Activated T-helper 2 cell treated with anti-CD3 and anti-CD28 coated beads, Interferon-gamma antibody, Interleukin-2, Interleukin-4, amounts not matched to agents 10 μg/mL and 5 μg/mL and 100 μg/mL, durations not matched to agents 14 hours and 24 hours and 36 hours (primary cell): ENCODE measurements around the gene DIO3. TPM values are rescaled to one million over a fixed set of nuclear protein-coding genes. Genes with fewer than 3 reads are reported as not detected.

Experiments used
- DNase-seq: peaks from one replicate; pipeline ENCODE4 v3.0.0; 2021; ENCODE audit warnings: low spot score
- H3K27ac Mint-ChIP-seq: one replicate; pipeline ENCODE4 v1.8.0; 2021; ENCODE audit warnings: mixed read lengths
- H3K27me3 Mint-ChIP-seq: one replicate; pipeline ENCODE4 v1.8.0; 2021; ENCODE audit warnings: low read depth, mixed read lengths
- H3K36me3 Mint-ChIP-seq: one replicate; pipeline ENCODE4 v1.8.0; 2021; ENCODE audit warnings: low read depth, mixed read lengths
- H3K4me1 Mint-ChIP-seq: one replicate; pipeline ENCODE4 v1.8.0; 2021; ENCODE audit warnings: low read depth, mixed read lengths
- H3K4me3 Mint-ChIP-seq: one replicate; pipeline ENCODE4 v1.8.0; 2021; ENCODE audit warnings: low read depth, mild to moderate bottlenecking, moderate library complexity, mixed read lengths
- H3K9me3 Mint-ChIP-seq: one replicate; pipeline ENCODE4 v1.8.0; 2021; ENCODE audit warnings: mixed read lengths
- intact Hi-C: fragments of 100-400 bp; cut with micrococcal nuclease; formaldehyde crosslinking; loops from one replicate; pipeline ENCODE4 v1.15.1; 2023
- total RNA-seq: library from RNA; stranded (reverse); gene quantifications from 2 replicates; pipeline ENCODE4 v1.2.3, GENCODE V29; 2022

The DIO3 gene
- total RNA-seq: not detected in 2 replicates

DNA sequence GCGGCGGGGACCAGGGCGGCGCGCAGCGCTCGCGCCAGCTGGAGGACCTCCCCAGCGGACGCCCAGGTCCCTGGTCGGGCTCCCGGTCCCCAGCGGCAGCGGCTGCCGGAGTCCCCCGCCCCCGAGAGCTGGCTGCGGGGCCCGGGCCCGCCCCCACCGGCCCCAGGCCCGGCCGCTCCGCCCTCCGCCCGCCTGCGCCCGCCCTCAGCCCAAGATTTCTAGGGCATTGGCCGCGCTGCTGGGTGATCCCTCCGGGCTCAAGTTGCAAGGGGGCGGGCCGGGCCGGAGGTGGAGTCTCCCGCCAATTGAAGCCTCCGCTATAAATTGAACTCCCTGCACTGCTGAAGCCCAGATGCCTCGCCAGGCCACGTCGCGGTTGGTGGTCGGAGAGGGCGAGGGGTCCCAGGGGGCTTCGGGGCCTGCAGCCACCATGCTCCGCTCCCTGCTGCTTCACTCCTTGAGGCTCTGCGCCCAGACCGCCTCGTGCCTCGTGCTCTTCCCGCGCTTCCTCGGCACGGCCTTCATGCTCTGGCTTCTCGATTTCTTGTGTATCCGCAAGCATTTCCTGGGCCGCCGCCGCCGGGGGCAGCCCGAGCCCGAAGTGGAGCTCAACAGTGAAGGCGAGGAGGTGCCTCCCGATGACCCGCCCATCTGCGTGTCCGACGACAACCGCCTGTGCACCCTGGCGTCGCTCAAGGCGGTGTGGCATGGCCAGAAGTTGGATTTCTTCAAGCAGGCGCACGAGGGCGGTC is at the start of gene DIO3:
DIO3 (plus strand) TSS at position 351 of the 752 bp plus-strand sequence.
- H3K36me3 Mint-ChIP-seq: peaks cover 9% of the 10 kb centered on the region
- H3K27me3 Mint-ChIP-seq: peaks cover 56% of the 10 kb centered on the region
- intact Hi-C loops: no loop called here
- H3K4me1 Mint-ChIP-seq: no peaks in the 10 kb centered on the region
- peaks cover 14% of the 10 kb centered on the region for H3K9me3 Mint-ChIP-seq
- H3K27ac Mint-ChIP-seq: no peak within 1 kb of the TSS
- no peak for DNase-seq
- no peak within 1 kb of the TSS for H3K4me3 Mint-ChIP-seq

- Mint-ChIP-seq H3K4me3 (no peak overlapping the region), H3K4me1 (no peaks in the 10 kb centered on the region), H3K36me3 (no peaks in the 10 kb centered on the region), H3K27me3 (no peaks in the 10 kb centered on the region), H3K27ac (no peak overlapping the region), H3K9me3 (no peaks in the 10 kb centered on the region)
- intact Hi-C loops: no loop called here
- no peak for DNase-seq
These were observed 49.5 kb upstream of the DIO3 start for GRCh38 chr14:101511620-101512375.

DNA sequence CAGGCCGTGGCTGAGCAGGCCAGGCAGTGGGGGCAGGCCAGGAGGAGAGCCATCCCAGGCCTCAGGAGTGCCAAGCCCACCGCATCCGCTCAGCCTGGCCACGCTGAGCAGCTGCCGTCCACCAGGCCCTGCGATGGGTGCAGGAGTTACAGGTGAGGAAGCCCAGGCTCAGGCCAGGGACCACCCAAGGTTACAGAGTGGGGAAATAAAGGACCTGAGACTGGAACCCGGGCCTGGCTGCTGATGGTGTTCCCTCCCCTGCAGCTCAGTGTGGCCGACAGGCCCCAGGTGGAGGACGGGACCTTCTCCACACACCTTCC is 49.0 kb upstream of the DIO3 start:
- H3K27me3 Mint-ChIP-seq: no peaks in the 10 kb centered on the region
- H3K4me1 Mint-ChIP-seq: no peaks in the 10 kb centered on the region

DNA sequence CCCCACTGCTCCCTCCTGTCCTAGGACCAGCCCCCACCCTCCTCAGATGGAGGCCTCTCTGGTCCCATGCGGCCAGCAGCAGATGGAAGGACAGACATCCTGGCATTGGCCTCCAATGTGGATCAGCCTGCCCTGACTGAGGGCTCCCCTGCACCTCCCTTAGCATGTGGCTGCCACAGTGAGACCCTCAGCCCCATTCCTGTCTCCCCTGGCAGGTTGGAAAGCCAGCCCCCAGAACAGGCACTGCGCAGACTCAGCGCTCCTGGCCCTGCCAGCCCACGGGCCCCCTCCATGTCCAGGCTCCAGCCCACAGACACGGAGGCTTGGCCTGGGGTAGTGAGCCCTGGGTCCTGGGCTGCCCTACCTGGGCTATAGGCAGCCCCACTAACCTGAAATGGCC is 47.2 kb upstream of the DIO3 start:
- no peak overlapping the region for H3K4me3 Mint-ChIP-seq
- no peaks in the 10 kb centered on the region for H3K36me3 Mint-ChIP-seq
- intact Hi-C loops: no loop called here
- no peak overlapping the region for H3K27ac Mint-ChIP-seq
- H3K27me3 Mint-ChIP-seq: no peaks in the 10 kb centered on the region
- no peak for DNase-seq
- no peaks in the 10 kb centered on the region for H3K4me1 Mint-ChIP-seq
- H3K9me3 Mint-ChIP-seq: no peaks in the 10 kb centered on the region

More for the DNA sequence above, 49.0 kb upstream of the DIO3 start:
- Mint-ChIP-seq H3K27ac (no peak overlapping the region), H3K4me3 (no peak overlapping the region), H3K36me3 (no peaks in the 10 kb centered on the region), H3K9me3 (no peaks in the 10 kb centered on the region)
- no peak for DNase-seq
- intact Hi-C loops: no loop called here

DNA sequence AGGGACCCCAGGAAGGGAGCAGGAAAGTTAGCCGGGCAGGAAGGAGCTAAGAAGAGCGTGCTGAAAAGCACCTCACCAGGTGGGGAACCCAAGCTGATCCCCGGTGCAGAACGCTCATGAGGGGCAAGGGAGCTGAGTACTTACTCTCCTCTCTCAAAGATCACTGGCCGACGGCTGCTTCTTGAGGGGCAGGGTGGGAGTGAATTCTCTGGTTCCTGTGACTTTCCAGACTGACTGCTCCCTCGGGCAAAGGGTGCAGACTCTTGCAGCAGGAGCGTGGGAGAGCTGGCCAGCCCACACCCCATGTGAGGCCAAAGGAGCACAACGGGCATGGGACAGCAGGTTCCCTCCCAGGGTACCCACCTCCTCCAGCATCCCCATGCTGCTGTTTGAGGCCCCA is 44.9 kb upstream of the DIO3 start:
- DNase-seq: no peak
- intact Hi-C loops: no loop called here
- Mint-ChIP-seq H3K4me3 (no peak overlapping the region), H3K4me1 (no peaks in the 10 kb centered on the region), H3K27ac (no peak overlapping the region), H3K36me3 (no peaks in the 10 kb centered on the region), H3K9me3 (no peaks in the 10 kb centered on the region), H3K27me3 (no peaks in the 10 kb centered on the region)

DNA sequence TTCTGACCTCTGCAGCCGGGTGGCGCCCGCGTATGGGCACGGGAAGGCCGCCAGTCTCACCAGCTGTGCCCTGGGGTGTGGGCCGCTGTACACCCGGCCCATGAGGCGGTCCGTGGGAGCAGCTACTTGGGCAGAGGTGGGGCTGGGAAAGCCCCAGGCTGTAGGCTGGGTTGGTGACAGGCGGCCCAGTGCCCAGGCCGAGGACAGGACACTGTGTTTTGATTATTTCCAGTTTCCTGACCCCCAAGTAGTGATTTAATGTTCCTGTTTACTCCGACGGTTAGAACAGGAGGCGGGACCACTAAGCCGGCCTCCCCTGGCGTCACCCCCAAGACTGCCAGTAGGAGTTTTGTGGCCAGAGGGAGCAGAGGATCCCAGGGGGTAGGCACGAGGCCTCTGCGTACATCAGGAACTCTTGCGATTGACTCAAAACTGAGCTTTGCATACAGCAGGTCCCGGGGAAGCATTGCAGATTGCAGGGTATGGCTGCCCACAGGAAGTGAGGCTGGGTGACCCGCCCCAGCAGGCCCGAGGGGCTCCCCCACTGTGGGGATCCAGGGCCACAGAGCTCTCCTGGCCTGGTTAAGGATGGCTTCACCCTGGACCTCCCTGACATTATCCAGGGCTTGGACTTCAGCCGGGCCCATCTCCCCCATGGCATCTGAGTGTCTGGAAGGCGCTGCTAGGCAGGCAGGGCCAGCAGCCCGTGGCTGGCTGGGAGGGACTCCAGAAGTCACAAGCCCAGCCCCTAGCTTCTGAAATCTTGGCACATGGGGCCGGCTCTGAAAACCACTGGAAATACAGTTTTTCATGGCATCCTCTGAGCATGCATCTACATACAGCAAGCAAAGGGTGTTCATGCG is 42.5 kb upstream of the DIO3 start:
- DNase-seq: no peak
- intact Hi-C loops: no loop called here
- Mint-ChIP-seq H3K27ac (no peak overlapping the region), H3K36me3 (no peaks in the 10 kb centered on the region), H3K4me3 (no peak overlapping the region), H3K27me3 (no peaks in the 10 kb centered on the region), H3K9me3 (no peaks in the 10 kb centered on the region), H3K4me1 (no peaks in the 10 kb centered on the region)

- H3K27me3 Mint-ChIP-seq: no peaks in the 10 kb centered on the region
- H3K36me3 Mint-ChIP-seq: no peaks in the 10 kb centered on the region
- no peaks in the 10 kb centered on the region for H3K9me3 Mint-ChIP-seq
- no peak for DNase-seq
- no peak overlapping the region for H3K27ac Mint-ChIP-seq
- H3K4me1 Mint-ChIP-seq: no peaks in the 10 kb centered on the region
- H3K4me3 Mint-ChIP-seq: no peak overlapping the region
- intact Hi-C loops: no loop called here
These were observed 40.4 kb upstream of the DIO3 start for GRCh38 chr14:101520621-101521472.

DNA sequence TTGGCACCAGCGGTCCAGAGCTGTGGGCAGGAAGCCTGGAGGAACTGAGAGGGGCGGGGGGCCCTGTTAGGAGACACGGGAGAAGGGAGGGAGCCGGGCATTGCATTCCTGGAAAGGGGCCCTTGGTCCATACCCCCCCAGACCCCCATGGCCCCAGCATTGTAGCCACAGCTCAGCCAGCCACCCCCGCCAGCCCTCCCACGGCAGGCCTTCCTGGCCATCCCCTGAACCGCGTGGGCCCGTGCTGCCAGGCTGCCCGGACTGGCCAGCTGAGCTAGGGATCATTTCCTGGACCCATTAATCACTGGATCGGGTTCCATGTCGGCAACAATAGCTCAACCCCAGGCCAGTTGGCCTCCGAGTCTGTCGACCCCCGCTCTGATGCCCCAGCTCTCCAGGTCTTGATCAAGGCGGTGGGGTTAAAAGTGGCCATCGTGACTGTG is 39.8 kb upstream of the DIO3 start:
- Mint-ChIP-seq H3K4me1 (no peaks in the 10 kb centered on the region), H3K27me3 (no peaks in the 10 kb centered on the region), H3K27ac (no peak overlapping the region), H3K9me3 (no peaks in the 10 kb centered on the region), H3K36me3 (no peaks in the 10 kb centered on the region), H3K4me3 (no peak overlapping the region)
- no peak for DNase-seq
- intact Hi-C loops: no loop called here

DNA sequence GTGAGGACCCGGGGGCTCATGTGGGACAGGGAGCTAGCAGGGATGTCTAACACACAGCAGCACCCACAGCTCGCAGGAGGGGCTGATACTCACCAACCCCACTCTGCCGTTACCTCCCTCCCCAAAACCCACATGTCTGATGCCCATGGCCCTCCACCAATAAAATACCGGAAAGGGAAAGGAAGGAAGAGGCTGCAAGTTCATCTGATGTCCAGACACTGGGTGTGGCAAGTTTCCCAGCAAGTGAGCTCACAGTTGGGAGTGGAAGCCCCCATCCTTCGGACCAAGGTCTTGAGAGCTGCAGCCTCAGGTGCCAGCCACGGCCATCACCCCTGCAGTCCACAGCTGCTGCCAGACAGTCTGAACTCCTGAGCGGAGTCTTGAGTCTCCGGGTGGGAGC is 39.3 kb upstream of the DIO3 start:
- intact Hi-C loops: no loop called here
- no peaks in the 10 kb centered on the region for H3K9me3 Mint-ChIP-seq
- no peak overlapping the region for H3K27ac Mint-ChIP-seq
- DNase-seq: no peak
- H3K36me3 Mint-ChIP-seq: no peaks in the 10 kb centered on the region
- H3K4me1 Mint-ChIP-seq: no peaks in the 10 kb centered on the region
- H3K4me3 Mint-ChIP-seq: no peak overlapping the region
- H3K27me3 Mint-ChIP-seq: no peaks in the 10 kb centered on the region

- H3K27ac Mint-ChIP-seq: no peak overlapping the region
- no peaks in the 10 kb centered on the region for H3K9me3 Mint-ChIP-seq
- intact Hi-C loops: no loop called here
- H3K4me3 Mint-ChIP-seq: no peak overlapping the region
- DNase-seq: no peak
- H3K4me1 Mint-ChIP-seq: no peaks in the 10 kb centered on the region
- no peaks in the 10 kb centered on the region for H3K27me3 Mint-ChIP-seq
- H3K36me3 Mint-ChIP-seq: no peaks in the 10 kb centered on the region
These were observed 35.4 kb upstream of the DIO3 start for GRCh38 chr14:101525640-101526527.

DNA sequence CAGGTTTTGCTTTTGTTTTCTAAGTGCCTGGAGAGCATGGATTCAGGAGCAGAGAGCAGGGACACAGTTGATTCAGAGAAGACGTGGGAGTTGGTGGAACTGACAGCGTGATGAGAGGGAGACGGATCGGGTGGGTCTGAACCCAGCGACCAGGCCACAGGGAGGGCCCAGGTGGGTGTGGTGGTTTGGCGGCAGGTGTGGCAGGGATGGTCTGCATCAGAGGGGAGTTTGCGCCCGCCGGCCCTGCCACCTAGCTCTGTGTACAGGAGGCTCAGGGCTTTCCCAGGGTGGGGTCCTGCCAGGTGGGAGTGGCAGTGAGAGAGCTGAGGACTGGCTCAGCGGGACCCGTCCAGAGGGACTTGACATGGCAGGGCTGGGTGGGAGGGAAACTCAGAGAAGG is 33.3 kb upstream of the DIO3 start:
- H3K4me3 Mint-ChIP-seq: no peak overlapping the region
- no peaks in the 10 kb centered on the region for H3K4me1 Mint-ChIP-seq
- no peak for DNase-seq
- no peak overlapping the region for H3K27ac Mint-ChIP-seq
- H3K36me3 Mint-ChIP-seq: no peaks in the 10 kb centered on the region
- no peaks in the 10 kb centered on the region for H3K27me3 Mint-ChIP-seq
- intact Hi-C loops: no loop called here
- no peaks in the 10 kb centered on the region for H3K9me3 Mint-ChIP-seq
